B cell (primary cell): Measurements from ENCODE around the gene ZSWIM9. TPM values are rescaled to one million over a fixed set of nuclear protein-coding genes. Genes with fewer than 3 reads are reported as not detected.

Source experiments
- ATAC-seq: fragments of 200-7000 bp; cut with Tn5 transposase; one replicate; pipeline ENCODE4 v1.10.0; 2021; ENCODE audit warnings: low read depth, mild to moderate bottlenecking, moderate number of reproducible peaks, moderate library complexity
- CTCF ChIA-PET: fragments of 350-600 bp; sonication (Branson Sonifier 250); formaldehyde crosslinking; loops from one replicate; lab custom pipeline; 2021; ENCODE audit warnings: antibody characterized with exemption, inconsistent platforms; lab: Charles Lee
- POLR2A ChIA-PET: fragments of 350-600 bp; sonication (Branson Sonifier 250); formaldehyde crosslinking; loops from one replicate; lab custom pipeline; 2021; ENCODE audit warnings: antibody characterized with exemption; lab: Charles Lee
- DNase-seq: peaks from one replicate; pipeline ENCODE4 v3.0.0; 2013
- H2AFZ ChIP-seq: 2 replicates; pipeline ENCODE4 v1.6.1; 2012; ENCODE audit warnings: mild to moderate bottlenecking, low read depth, low read length; ENCODE audit not compliant: insufficient read depth, poor library complexity, severe bottlenecking
- H3K27ac ChIP-seq, 2 donors: 1 replicate in 1 of 2; 2 replicates in 1 of 2; pipeline ENCODE4 v1.5.1; 2012 to 2013; ENCODE audit warnings: low read length in 2 of 2, mild to moderate bottlenecking in 2 of 2, moderate library complexity in 1 of 2
- H3K27me3 ChIP-seq, 4 experiments: fragments of 200-600 bp in 1 of 4; sonication (generic) in 1 of 4; replicated peaks in 1 of 4; 1 replicate in 2 of 4; 2 replicates in 2 of 4; pipeline versions ENCODE4 v1.6.1 to v1.7.0; 2013 to 2016; ENCODE audit warnings: low read length in 3 of 4, mild to moderate bottlenecking in 2 of 4, mixed read lengths in 1 of 4, moderate library complexity in 1 of 4; ENCODE audit not compliant: insufficient read depth in 4 of 4, control insufficient read depth in 3 of 4; ENCODE audit errors: control extremely low read depth in 1 of 4
- H3K36me3 ChIP-seq, 2 experiments: replicated peaks in 1 of 2; 1 replicate in 1 of 2; 2 replicates in 1 of 2; pipeline versions ENCODE4 v1.6.1 to v1.7.1; 2013; ENCODE audit warnings: low read length in 1 of 2; ENCODE audit not compliant: insufficient read depth in 2 of 2, control insufficient read depth in 1 of 2; ENCODE audit errors: control extremely low read depth in 1 of 2, extremely low read depth in 1 of 2
- H3K4me1 ChIP-seq, 2 donors: fragments of 200-600 bp in 1 of 2; sonication (generic) in 1 of 2; 1 replicate in 1 of 2; 2 replicates in 1 of 2; pipeline versions ENCODE4 v1.5.1 to v1.6.1; 2013 to 2017; ENCODE audit warnings: low read length in 2 of 2; ENCODE audit not compliant: control insufficient read depth in 2 of 2, insufficient read depth in 2 of 2
- H3K4me2 ChIP-seq: replicated peaks from 2 replicates; pipeline ENCODE3; 2012; ENCODE audit warnings: mild to moderate bottlenecking, low read depth, low read length; ENCODE audit not compliant: poor library complexity, severe bottlenecking
- H3K4me3 ChIP-seq, 5 experiments: fragments of 200-600 bp in 1 of 5; sonication (generic) in 1 of 5; 1 replicate in 3 of 5; 2 replicates in 2 of 5; pipeline versions ENCODE4 v1.5.1 to v1.7.0; 2011 to 2016; ENCODE audit warnings: low read length in 4 of 5, mild to moderate bottlenecking in 4 of 5, low read depth in 2 of 5, control low read depth in 1 of 5, moderate library complexity in 1 of 5; ENCODE audit not compliant: insufficient read depth in 1 of 5; ENCODE audit errors: control extremely low read depth in 1 of 5, extremely low read depth in 1 of 5
- H3K79me2 ChIP-seq: fragments of 200-600 bp; sonication (generic); one replicate; pipeline ENCODE4 v1.6.0; 2016; ENCODE audit warnings: low read length; ENCODE audit not compliant: control insufficient read depth, insufficient read depth
- H3K9ac ChIP-seq: fragments of 200-600 bp; sonication (generic); 2 replicates; pipeline ENCODE4 v1.6.1; 2017; ENCODE audit warnings: mild to moderate bottlenecking, low read length, moderate library complexity
- H3K9me3 ChIP-seq, 3 donors: one replicate each; pipeline versions ENCODE4 v1.6.1 to v1.7.1; 2013; ENCODE audit warnings: low read length in 2 of 3; ENCODE audit not compliant: control insufficient read depth in 2 of 3, insufficient read depth in 1 of 3; ENCODE audit errors: control extremely low read depth in 1 of 3
- H4K20me1 ChIP-seq: 2 replicates; pipeline ENCODE4 v1.6.0; 2012; ENCODE audit warnings: mild to moderate bottlenecking, low read length; ENCODE audit not compliant: insufficient read depth, control insufficient read depth, poor library complexity, severe bottlenecking
- H3K27ac Mint-ChIP-seq: one replicate; pipeline ENCODE4 v1.8.0; 2021; ENCODE audit warnings: mixed read lengths
- H3K27me3 Mint-ChIP-seq: one replicate; pipeline ENCODE4 v1.8.0; 2021; ENCODE audit warnings: mixed read lengths
- H3K4me1 Mint-ChIP-seq: one replicate; pipeline ENCODE4 v1.8.0; 2021; ENCODE audit warnings: mixed read lengths
- H3K4me3 Mint-ChIP-seq: one replicate; pipeline ENCODE4 v1.8.0; 2021; ENCODE audit warnings: mixed read lengths
- H3K9me3 Mint-ChIP-seq: one replicate; pipeline ENCODE4 v1.8.0; 2022; ENCODE audit warnings: mixed read lengths; ENCODE audit not compliant: insufficient read depth
- CTCF ChIP-seq: fragments of 200-600 bp; IDR thresholded peaks from one replicate; pipeline ENCODE4 v1.8.0; 2022; ENCODE audit warnings: antibody characterized with exemption, mild to moderate bottlenecking
- EZH2 ChIP-seq: IDR thresholded peaks from 2 replicates; pipeline ENCODE4 v1.6.1; 2012; ENCODE audit warnings: borderline replicate concordance, low read depth, mild to moderate bottlenecking, moderate library complexity, low read length; ENCODE audit not compliant: insufficient read depth, poor library complexity, severe bottlenecking
- WGBS: methylation state at CpG from one replicate; pipeline ENCODE4 v1.1.5; 2013; ENCODE audit warnings: missing lambda C conversion rate; ENCODE audit not compliant: insufficient coverage; 5-methylcytosine and 5-hydroxymethylcytosine counted together
- intact Hi-C: fragments of 100-400 bp; cut with micrococcal nuclease; formaldehyde crosslinking; loops from one replicate; pipeline ENCODE4 v1.10.0; 2022
- polyA plus RNA-seq: library from polyadenylated mRNA; depleted of rRNA; stranded (reverse); fragments of >200 nt; gene quantifications from 2 replicates; pipeline ENCODE4 v1.2.3, GENCODE V29; 2012
- total RNA-seq, 2 donors: library from RNA; stranded (reverse); fragments of 120-200 nt in 1 of 2; gene quantifications; 1 replicate in 1 of 2; 2 replicates in 1 of 2; pipeline versions ENCODE4 v1.2.3 to v1.2.4, GENCODE V29; 2013 to 2022

Gene ZSWIM9
- total and polyA plus RNA-seq, 2 donors (not counting 1 experiment from before 2014, with no cell fraction given) = 1.7 to 15.7 TPM

GRCh38 chr19:48168689-48169088 lies 1.8 kb upstream of the ZSWIM9 start:
- WGBS = no CpG with 5 or more reads among the region's 5 CpGs
- Histone ChIP-seq H3K4me2 (no peak overlapping the region), H3K9me3 (no peaks in the 10 kb centered on the region), H3K27me3 (no peaks in the 10 kb centered on the region), H4K20me1 (no peaks in the 10 kb centered on the region), H3K27ac (peak overlapping the region; percentile 45 to 61), H3K36me3 (peaks cover 0 to 11% of the 10 kb centered on the region in 2 experiments), H3K9ac (no peak overlapping the region), H2AFZ (peak overlapping the region; percentile 60), H3K4me1 (peaks cover 10 to 15% of the 10 kb centered on the region in 2 donors), H3K4me3 (peak overlapping the region in 1 of 5 experiments; percentile 90), H3K79me2 (peaks cover 64% of the 10 kb centered on the region)
- H3K4me1 Mint-ChIP-seq = peaks cover 25% of the 10 kb centered on the region
- no peaks in the 10 kb centered on the region for H3K27me3 Mint-ChIP-seq
- intact Hi-C loops = loop anchor here (2.0 kb wide), 1 partner anchor 152 kb away; a partner anchor contains a TSS
- peak overlapping the region; percentile 26 for H3K4me3 Mint-ChIP-seq
- POLR2A ChIA-PET = no interaction called here
- H3K27ac Mint-ChIP-seq = no peak overlapping the region
- TF ChIP-seq EZH2 (no peak), CTCF (no peak)
- H3K9me3 Mint-ChIP-seq = no peaks in the 10 kb centered on the region
- ATAC-seq = no peak
- no peak for DNase-seq
- CTCF ChIA-PET = interaction anchor here (1.0 to 1.4 kb wide), 3 partner anchors 16 to 91 kb away, joined by 3 to 4 read pairs (median 3); no protein-coding TSS in a partner anchor

- ChIA-PET POLR2A (interaction anchor here (0.6 to 2.2 kb wide), 12 partner anchors 34 to 913 kb away, joined by 3 to 17 read pairs (median 3); partner anchors contain the start of genes CARD8, CCDC9, RPL18 and SPHK2), CTCF (interaction anchor here (0.5 to 1.4 kb wide), 5 partner anchors 17 to 595 kb away, joined by 3 to 4 read pairs (median 3); partner anchors contain the start of gene CARD8)
- H3K4me2 ChIP-seq = peak overlapping the region; percentile 80
- H3K9ac ChIP-seq = peak overlapping the region; percentile 81
- no peaks in the 10 kb centered on the region for H3K9me3 Mint-ChIP-seq
- peak overlapping the region; percentile 86 to 87 for H3K27ac ChIP-seq
- peak overlapping the region; percentile 96 for H3K4me3 Mint-ChIP-seq
- H3K9me3 ChIP-seq = no peaks in the 10 kb centered on the region
- peaks cover 55% of the 10 kb centered on the region for H3K79me2 ChIP-seq
- H4K20me1 ChIP-seq = no peaks in the 10 kb centered on the region
- DNase-seq = peak; percentile 91
- intact Hi-C loops = loop anchor here (2.0 kb wide), 1 partner anchor 151 kb away; a partner anchor contains a TSS
- peak overlapping the region; percentile 98 for H3K27ac Mint-ChIP-seq
- H2AFZ ChIP-seq = peak overlapping the region; percentile 96
- TF ChIP-seq CTCF (no peak), EZH2 (no peak)
- ATAC-seq = peak; percentile 65
- no peaks in the 10 kb centered on the region for H3K27me3 ChIP-seq
- H3K4me1 Mint-ChIP-seq = peaks cover 25% of the 10 kb centered on the region
- peaks cover 2 to 13% of the 10 kb centered on the region in 2 experiments for H3K36me3 ChIP-seq
- no peaks in the 10 kb centered on the region for H3K27me3 Mint-ChIP-seq
- H3K4me1 ChIP-seq = peaks cover 10 to 15% of the 10 kb centered on the region in 2 donors
- 5% methylated on average over 4 of the region's 15 CpGs for WGBS
- H3K4me3 ChIP-seq = peak overlapping the region; percentile 28 to 99 (median 90)
Measured at GRCh38 chr19:48169578-48169938, 922 bp upstream of the ZSWIM9 start.
